T-helper 1 cell (primary cell): ENCODE measurements around the gene DHRS3.
"Not testable (repeated sequence)": the region's sequence is repeated elsewhere in the genome, so short reads cannot be mapped to it uniquely, and the experiment has no call there.

ENCODE experiments used
- DNase-seq, 5 donors: peaks; one replicate each; pipeline ENCODE4 v3.0.0-alpha.2; 2012 to 2020

Gene DHRS3

GRCh38 chr1:12572522-12572921 lies 45.5 kb downstream of the DHRS3 start:
- no peak for DNase-seq

- no peak for DNase-seq
These were observed 47.7 kb downstream of the DHRS3 start for GRCh38 chr1:12570291-12570690.

GRCh38 chr1:12568009-12568767 lies 49.8 kb downstream of the DHRS3 start:
- DNase-seq = no peak

- DNase-seq = no peak
These were observed 50.7 kb downstream of the DHRS3 start for GRCh38 chr1:12567288-12567819.

GRCh38 chr1:12566484-12567287 lies 51.3 kb downstream of the DHRS3 start:
- DNase-seq = no peak

GRCh38 chr1:12565966-12566352 lies 52.1 kb downstream of the DHRS3 start:
- DNase-seq = no peak

GRCh38 chr1:12565094-12565965 lies 52.7 kb downstream of the DHRS3 start:
- DNase-seq = no peak

- not testable (repeated sequence) for DNase-seq
These were observed 53.8 kb downstream of the DHRS3 start for GRCh38 chr1:12564251-12564650.

GRCh38 chr1:12562955-12563576 lies 54.9 kb downstream of the DHRS3 start:
- DNase-seq = no peak

GRCh38 chr1:12561121-12561520 lies 56.9 kb downstream of the DHRS3 start:
- DNase-seq = no peak

GRCh38 chr1:12556957-12557935 lies 60.8 kb downstream of the DHRS3 start:
- no peak for DNase-seq

GRCh38 chr1:12556368-12556930 lies 61.6 kb downstream of the DHRS3 start:
- DNase-seq = no peak

GRCh38 chr1:12555411-12556367 lies 62.3 kb downstream of the DHRS3 start:
- DNase-seq = no peak

- DNase-seq = no peak
These were observed 63.3 kb downstream of the DHRS3 start for GRCh38 chr1:12554521-12555305.

- no peak for DNase-seq
These were observed 64.0 kb downstream of the DHRS3 start for GRCh38 chr1:12553963-12554362.

- DNase-seq = no peak
These were observed 64.8 kb downstream of the DHRS3 start for GRCh38 chr1:12552951-12553921.

GRCh38 chr1:12552111-12552888 lies 65.7 kb downstream of the DHRS3 start:
- DNase-seq = no peak
